ENCODE results near the gene GNMT.

- TF ChIP-seq FOXK2 (IDR thresholded peaks at IDR 0.05), result no peak; the same call in 1 of the 2 replicates
- no peak for TF ChIP-seq NFRKB (IDR thresholded peaks at IDR 0.05)
- TF ChIP-seq ZNF384 (IDR thresholded peaks at IDR 0.05), result no peak
- TF ChIP-seq HDGF (IDR thresholded peaks at IDR 0.05; ENCODE audit: borderline replicate concordance), result no peak
These were observed 31.4 kb upstream of the GNMT start, which contains the start of gene CNPY3 for GRCh38 chr6:42928986-42929820.
